CD4-positive, alpha-beta T cell treated with Interleukin-15 for 1 hour (primary cell): ENCODE data around the gene ITGA3.
"Not testable (repeated sequence)": the region's sequence is repeated elsewhere in the genome, so short reads cannot be mapped to it uniquely, and the experiment has no call there.

Experiments
- DNase-seq: peaks from one replicate; pipeline ENCODE4 v3.0.0-alpha.2; 2020

ITGA3 gene

DNA sequence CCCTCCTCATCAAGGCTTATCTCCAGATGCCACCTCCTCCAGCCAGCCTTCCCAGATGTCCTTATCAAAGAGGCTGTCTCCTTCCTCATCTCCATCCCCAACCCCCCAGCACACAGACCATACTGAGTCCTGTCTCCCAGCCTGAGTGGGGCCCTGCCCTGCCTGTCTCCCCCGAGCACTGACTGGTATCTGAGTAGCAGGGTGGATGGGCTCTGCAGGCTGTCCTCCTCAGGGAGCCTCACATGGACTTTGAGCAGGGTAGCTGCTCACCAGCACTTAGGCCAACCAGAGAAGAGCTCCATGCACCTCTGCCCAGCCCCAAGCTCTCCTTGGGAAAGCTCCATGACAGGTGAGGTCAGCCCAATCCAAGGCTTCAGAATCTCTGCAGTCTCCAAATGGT, 20.0 kb upstream of the ITGA3 start:
- no peak for DNase-seq

DNA sequence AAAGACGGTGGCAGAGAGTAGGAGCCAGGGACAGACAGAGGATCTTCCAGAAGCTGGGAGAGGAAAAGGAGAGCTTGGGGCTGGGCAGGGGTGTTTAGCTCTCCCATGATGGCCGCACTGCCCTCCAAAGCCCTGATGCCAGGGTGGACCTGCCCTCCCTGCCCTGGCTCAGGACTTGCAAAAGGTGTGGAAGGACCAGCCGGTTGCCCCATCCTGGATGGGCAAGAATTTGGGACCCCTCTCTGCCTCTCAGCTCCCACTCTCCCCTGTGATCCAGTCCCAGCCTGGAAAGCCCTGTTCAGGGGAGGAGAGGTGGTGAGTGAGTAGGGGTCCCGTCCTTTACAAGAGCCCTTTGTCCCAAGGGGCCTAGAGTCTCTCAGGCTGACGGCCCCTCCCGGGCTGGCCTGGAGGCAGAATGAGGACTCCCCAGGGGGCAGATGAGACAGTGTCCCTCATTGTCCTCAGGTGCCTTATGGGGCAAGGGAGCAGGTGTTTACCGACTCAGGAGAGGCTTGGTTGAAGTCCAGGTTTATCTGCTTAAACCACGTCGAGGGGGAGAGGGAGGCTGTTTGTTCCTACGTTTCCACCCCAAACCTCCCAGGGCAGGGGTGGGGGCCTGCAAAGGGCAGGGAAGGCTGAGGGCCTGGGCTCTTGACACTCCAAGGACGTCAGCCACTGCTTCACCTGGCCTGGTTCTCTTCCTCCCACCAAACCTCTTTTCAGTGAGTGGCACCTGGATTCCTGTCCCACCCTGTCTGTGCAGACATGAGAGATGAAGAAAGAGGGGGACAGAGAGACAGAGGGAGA, 19.3 kb upstream of the ITGA3 start:
- no peak for DNase-seq

DNA sequence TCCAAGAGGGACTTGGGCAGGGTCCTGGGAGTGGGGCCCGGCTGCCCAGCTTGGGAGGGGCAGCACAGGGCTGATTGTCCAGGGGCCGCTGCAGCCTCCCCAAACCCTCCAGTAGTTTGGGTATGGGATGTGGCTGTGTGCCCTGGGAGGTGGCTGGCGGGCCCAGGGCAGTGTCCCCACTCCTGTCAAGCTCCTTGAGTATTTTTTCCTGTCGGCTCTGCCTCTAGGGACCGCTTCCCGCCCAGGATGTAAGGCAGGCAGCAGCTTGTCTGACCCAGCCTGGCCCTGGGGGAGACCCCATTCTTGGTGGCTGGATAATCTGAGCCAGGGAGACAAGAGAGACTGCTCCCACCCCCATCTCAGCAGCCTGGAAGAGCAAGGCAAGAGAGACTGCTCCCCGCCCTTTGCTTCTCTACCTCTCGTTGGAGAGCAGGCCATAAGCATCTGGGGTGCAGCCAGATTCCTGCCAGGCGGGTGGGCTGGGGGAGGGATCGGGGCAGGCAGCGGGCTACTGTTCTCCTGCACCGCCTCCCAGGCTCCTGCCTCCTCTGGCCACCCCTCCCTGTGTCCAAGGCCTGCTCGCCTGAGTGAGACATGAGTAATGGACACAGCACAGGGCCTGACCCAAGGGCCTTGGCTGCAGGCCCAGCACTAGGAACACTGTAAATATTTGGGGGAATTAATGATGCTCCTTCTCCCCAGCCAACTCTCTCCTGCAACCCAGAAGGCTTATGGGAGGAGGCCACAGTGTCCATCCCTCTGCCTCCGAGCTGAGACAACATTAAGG, 18.4 kb upstream of the ITGA3 start:
- DNase-seq, result no peak

DNA sequence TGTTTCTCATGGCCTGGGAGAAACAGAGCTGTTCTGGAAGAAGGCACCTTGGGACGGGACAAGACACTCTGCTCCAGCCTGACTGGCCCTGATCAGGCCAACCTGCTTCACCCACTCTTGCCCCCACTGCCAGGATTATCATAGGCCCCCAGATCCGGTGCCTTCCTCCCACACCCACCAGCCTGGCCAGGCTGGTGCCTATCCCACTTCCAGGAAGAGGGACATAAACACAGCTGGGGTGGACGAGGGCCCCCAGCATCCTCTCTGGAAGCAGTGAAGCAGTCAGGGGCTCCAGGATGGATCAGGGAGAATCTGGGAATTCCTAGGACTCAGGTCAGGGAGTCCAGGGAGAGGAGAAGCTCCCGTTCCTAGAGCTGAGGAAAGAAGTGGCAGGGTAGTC, 16.9 kb upstream of the ITGA3 start:
- DNase-seq, result no peak

DNA sequence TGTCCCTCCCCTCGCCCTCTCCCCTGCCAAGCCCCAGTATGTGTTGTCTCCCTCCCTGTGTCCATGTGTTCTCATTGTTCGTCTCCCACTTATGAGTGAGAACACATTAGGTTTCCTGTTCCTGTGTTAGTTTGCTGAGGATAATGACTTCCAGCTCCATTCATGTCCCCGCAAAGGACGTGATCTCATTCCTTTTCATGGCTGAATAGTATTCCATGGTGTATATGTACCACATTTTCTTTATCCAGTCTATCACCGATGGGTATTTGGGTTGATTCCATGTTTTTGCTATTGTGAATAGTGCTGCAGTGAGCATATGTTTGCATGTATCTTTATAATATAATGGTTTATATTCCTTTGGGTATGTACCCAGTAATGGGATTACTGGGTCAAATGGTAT, 15.4 kb upstream of the ITGA3 start:
- DNase-seq, result not testable (repeated sequence)

DNA sequence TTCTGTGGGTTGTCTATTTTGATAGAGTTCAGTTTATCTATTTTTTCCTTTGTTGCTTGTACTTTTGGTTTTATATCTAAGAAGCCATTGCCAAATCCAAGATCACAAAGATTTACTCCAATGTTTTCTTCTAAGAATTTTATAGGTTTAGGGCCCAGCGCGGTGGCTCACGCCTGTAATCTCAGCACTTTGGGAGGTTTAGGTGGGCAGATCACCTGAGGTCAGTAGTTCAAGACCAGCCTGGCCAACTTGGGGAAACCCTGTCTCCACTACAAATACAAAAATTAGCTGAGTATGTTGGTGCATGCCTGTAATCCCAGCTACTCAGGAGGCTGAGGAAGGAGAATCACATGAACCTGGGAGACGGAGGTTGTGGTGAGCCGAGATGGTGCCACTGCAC, 13.7 kb upstream of the ITGA3 start:
- DNase-seq, result no peak

DNA sequence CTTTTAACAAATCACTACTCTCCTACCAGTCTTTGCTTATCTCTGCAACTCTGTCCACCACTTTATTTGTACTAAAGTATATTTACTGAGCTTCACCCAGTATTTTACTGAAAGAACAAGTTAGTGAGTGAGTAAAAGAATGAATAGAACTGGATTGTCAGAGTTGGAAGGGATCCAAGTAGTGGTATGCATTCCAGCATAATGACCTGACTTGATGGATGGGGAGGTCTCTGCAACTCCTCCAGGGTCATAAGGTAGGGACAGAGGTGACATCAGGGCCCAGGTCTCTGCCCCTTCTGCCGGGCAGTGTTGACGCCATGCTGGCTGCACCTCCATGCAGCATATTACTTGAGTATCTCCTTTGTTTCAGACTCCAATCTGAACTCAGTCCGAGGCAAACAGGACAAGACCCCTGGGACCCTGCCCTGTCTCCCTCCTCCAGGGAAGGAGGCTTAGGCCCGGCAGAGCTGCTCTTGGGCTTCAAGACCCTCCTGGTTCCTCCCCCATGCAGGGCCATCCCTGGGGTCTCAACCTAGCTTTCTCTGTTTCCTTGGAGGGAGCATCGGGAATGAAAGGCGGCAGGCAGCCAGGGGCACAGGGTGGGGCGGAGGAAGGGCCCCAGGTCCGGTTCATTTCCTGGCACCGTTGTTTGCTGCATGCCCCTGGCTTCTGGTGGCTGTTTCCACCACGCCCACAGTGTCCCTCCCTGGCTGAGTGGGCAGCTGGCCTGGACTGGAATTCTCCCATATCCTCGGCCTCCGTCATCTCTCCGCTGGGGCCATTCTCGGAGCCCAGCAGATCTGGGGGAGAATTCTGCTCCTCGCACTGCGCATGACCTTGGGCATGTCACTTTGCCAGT, 12.4 kb upstream of the ITGA3 start:
- DNase-seq, result no peak

DNA sequence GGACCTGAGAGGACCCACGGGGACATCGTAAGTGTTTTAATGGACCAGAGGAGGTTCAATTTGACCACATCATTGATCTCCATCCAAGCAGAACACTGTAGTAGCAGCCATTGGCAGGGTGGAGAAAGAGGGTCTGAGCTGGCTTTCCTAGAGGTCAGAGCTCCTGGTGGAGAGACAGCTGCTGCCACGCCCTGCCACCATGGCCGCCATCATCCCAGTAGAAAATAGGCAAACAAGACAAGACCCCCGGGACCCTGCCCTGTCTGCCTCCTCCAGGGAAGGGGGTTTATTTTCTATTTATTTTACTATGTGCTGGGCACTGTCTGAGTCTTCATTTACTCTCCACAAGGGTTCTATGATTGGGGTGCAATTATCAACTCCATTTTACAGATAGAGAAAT, 11.4 kb upstream of the ITGA3 start:
- no peak for DNase-seq

DNA sequence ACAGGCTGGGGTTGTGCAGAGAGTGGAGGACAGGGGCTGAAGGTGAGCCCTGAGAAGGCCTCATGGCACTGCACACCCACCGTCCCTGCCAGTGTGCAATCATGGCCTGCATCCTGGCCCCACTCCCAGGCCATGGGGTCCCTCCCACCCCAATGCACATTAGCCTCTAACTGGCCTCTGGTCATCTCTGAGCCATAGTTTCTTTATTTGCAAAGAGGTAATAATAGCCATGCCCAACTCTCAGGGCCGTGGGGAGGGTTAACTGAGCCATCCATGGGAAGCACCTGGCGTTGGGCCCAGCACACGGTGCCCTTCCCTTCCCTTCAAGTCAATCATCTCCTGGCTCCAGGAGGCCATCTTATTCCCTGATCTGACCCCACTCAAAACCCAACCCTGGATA, 10.8 kb upstream of the ITGA3 start:
- no peak for DNase-seq

DNA sequence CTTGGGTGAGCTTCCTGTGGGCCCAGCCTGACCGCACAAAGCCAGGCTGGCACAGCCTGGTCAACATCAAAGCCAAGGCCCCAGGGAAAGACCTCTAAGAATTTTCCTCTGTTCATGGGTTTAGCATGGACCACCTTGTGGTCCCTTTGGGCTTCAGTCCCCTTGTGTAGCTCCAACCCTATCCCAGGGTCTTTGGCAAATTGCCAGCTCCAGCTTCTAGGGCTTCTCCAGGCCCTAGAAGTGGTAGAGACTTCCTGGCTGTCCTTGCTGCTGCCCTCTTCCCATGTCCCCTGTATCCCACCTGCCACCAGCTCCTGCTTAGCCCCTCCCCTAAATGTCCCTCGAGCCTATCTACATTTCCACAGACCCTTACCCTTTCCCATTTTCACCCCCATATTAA, 9.7 kb upstream of the ITGA3 start:
- no peak for DNase-seq

DNA sequence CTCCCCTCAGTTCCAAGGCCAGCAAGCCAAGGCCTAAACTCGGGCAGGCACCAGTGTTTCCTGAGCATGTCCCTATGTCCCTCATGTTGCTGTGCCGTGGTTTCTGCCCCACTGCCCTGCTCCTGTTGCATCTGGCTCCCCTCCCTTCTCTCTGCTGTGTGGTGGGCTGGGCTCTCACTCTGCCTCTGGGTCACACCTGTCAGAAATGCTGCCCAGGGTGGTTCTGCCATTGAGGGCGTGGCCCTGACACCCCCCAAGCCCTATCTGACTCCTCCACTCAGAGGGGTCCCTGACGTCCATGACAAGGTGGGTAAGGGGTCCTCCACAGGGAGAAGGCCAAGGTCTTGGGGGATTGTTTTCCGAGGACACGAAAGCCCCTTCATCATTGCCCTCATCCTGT, 9.2 kb upstream of the ITGA3 start:
- DNase-seq, result no peak

DNA sequence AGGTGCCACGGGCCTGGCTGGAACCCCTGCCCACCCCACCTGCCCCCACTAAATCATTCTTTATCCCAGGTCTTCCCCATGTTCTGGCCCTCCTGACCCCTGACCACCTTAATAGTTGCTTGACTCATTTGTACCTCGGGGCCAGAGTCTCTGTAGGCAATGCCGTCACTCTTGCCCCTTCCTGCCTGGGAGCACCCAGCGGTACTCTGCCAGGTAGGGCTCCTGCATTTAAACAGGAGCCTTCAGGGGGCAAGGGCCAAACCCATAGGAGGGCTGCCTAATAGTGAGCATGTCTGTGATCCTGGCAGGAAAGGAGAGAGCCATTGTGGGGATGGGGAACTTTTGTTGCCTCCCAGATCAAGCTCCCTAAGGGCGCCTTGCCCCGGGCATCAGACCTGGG, 8.8 kb upstream of the ITGA3 start:
- DNase-seq, result no peak

DNA sequence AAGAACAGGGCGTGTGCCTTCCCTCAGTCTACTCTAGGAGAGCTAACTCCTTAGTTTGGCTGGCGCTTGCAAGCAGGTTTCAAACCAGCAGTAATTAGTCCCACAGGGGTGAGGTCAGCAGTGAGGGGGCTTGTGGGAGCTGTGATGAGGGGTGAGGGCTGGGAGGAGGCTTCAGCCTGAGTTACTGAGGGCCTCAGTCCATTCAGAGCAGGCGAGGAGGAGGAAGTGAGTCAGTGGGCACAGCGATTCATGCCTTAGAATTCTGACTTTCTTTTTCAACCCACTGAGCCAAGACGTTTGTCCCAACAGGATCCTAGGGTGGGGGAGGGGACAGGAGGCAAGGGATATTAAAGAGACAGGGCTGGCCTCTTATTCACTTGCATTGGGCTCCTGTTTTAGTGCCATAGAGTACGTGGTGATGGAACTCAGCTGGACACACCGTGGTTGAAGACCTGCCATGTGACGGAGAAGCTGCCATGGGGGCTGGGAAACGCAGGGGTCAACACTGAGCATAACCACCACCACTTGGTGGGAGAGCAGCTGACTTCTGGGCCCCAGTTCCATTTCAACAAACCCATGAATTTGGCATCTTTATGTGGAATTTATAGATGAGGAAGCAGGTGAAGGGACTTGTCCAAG, 8.3 kb upstream of the ITGA3 start:
- no peak for DNase-seq

DNA sequence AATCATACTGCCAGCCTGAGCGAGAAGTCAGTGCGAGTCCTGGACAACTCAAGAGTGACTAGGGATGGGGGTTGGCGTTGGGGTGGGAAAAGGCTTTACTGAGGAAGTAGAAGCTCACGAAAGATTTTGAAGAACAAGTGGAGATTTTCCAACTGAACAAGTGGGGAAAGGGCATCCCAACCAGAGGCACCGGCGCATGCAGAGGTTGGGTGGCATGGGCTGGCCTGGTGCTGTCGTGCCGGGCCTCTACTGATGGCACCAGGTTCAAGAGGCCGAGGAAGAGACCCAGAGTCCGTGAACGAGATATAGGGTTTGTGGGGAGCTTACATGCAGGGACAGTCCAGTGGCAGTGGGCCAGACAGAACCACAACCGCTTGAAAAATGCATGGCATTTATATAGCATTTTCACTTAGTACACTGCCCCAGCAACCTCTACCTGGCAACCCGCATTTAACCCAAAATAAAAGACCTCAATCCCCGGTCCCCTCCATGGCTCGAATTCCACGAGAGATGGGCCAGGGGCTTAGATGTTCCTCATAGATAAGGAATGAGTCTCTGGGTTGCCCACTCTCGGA, 7.7 kb upstream of the ITGA3 start:
- no peak for DNase-seq

DNA sequence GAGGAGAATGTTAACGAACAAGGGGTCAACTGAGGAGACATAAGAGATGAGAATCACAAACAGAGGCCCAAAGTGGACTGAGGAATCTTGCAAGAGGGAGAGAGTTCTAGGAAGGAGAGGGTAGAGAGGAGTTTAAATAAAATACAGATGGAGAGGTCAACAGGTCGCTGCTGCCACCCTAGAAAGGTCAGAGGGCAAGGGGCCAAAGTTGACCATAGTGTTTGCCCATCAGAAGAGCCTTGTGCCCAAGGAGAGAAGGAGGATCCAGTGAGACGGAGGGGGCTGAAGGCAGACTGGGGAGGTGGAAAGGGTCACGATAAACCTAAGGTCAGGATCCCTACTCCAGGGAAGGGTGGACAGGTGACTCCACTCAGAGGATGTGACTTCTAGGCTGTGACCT, 6.9 kb upstream of the ITGA3 start:
- no peak for DNase-seq

DNA sequence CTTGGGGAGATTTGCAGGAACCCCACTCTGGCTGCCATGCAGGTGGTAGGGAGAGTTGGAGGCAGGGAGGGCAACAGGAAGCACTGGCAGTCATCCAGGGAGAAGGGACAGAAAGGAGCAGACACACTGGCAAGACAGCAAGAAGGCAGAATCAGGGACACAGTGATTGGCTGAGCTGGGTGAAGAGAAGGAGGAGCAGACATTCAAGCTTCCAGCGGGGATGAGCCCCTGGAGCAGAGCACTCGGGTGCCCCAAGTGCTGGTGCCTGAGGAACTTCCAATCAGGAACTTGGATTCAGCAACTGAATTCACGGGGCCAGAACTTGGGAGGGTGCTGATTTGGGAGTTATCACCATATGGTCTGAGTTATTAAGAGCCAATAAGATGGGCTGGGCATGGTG, 6.3 kb upstream of the ITGA3 start:
- no peak for DNase-seq

DNA sequence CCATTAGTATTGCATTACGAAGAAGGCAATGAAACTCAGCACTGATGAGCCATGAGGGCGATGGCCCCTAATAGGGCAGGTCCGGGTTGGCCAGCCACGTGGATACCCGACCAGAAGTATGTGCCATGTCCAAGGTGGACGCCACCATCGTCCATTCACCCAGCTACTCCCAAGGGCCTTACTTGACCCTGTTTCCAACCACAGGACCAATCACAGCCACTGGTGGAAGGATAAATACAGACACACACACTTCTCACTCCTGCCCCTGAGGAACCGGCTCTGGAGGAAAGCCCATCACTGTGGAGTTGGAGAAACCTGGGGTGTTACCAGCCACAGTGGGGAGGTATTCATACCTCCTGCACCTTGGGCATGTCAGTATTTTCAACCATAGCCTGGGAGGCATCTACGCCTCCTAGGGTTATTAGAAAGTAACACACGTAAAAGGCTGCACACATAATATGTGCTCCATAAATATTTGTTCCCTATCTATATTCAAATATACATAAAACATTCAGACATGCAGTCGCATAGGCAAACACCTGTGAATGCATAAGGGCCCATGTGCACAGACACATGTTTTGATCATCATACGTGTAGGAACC, 5.4 kb upstream of the ITGA3 start:
- DNase-seq, result no peak

DNA sequence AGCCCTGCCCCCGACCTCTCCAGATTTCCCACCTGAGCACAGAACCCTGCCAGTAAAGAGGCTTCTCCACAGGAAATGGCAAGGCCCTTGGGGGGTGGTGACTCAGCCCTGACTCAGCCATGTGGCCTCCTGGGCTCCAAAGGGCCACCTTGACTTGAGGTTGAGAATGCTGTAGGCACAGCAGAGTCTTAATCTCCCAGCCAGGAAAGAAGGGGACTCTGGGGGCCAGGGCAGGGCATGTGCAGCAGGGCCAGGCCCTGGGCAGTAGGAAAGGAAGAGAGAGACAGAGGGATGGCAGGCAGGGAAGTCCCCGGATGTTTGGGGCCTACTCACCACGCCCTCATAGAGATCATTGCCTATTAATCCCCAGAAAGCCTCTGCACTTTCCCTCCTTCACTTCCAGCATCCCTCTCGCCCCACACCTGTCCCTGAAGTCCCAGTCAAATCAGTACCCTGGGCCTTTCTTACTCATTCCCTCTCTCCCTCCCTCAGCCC, 4.8 kb upstream of the ITGA3 start:
- no peak for DNase-seq

DNA sequence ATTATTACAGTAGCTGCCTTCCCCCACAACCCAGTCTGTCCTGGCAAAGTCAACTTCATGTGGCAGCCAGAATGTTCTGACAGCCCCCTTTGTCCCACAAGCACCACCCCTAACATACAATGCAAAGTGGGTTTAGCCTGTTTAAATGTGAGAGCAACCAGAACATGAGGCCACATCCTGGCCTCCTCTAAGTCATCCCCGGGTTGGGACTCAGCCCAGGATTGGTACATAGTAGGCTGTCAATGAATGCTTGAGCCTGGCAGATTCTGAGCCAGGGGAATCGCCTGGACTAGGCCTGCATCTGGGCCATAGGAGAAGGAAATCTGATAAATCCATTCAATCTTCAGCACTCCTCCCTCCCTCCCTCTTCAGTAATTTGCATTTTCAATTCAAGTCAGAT, 4.3 kb upstream of the ITGA3 start:
- no peak for DNase-seq

DNA sequence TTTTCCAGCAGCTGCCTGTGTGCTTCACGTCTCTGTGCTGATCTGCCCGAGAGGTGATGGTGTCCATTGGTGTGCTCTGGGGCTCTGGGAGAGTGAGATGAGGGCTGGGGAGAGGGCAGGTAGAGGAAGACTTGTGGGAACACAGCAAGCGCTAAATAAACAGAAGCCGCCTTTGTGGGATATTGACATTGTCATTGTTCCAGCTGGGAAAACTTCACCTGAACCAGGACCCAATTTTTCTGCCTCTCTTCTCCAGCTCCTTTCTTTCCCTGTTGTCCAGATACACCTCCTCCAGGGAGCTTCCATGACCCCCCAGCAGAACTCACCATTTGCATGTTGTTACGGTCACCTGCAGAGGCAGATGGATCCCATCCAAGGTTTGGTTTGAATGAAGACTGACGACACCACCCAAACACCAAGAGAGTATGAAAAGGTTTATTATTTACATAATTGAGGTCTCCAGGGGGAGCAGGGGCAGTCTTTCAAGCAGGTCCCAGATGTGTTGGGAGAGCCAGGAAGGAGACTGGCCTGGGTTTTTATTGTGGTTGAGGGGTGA, 3.6 kb upstream of the ITGA3 start:
- DNase-seq, result no peak

DNA sequence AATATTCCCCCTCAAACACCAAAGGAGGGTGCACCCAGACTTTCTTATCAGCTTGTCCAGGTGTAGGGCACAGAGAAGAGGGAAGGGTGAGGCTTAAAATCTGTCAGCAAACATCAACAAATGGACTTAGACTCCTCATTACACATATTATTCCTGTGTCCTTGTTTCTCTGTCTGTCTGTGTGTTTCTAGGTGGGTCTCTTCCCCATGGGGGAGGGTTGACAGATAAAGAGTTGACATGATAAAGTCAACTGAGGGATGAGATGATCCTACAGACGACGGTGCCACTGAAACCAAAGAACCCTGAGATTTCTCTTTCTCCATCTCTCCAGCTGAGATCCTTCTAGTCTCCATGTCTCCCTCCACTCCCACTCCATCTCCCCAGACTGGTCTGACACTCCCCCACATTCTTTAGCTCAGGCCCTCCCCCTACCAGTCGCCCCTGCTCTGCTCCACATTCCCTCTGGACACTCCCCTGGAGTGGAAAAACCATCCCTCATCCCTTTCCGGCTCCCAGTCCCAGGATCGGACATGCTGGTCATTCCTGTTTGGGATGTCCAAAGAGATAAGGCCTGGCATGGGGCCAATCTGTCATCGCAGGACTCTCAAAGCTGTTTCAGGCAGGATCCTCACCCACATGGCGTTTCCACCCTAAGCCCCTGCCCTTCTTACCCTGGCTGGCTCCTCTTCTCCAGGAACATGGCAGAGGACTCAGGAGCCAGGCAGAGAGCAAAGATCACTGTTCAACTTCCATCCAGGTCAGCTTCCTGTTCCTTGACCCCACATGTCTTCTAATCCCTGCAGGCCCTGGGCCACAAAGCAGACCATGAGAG, 2.9 kb upstream of the ITGA3 start:
- DNase-seq, result no peak
